Suprapubic skin (tissue), 4 donors: ENCODE measurements around the gene FDX1. TPM values are rescaled to one million over a fixed set of nuclear protein-coding genes. Genes with fewer than 3 reads are reported as not detected.

Experiments
- DNase-seq, 2 donors: peaks; one replicate each; pipeline ENCODE4 v3.0.0-alpha.2; 2019; ENCODE audit warnings: low spot score in 2 of 2
- H3K27ac ChIP-seq: fragments of 200-600 bp; sonication (generic); one replicate; pipeline ENCODE4 v1.5.1; 2019
- H3K27me3 ChIP-seq: fragments of 200-600 bp; sonication (generic); one replicate; pipeline ENCODE4 v1.5.1; 2019
- H3K36me3 ChIP-seq: fragments of 200-600 bp; sonication (generic); one replicate; pipeline ENCODE4 v1.5.1; 2019
- H3K4me1 ChIP-seq: fragments of 200-600 bp; sonication (generic); one replicate; pipeline ENCODE4 v1.5.1; 2019
- H3K4me3 ChIP-seq: fragments of 200-600 bp; sonication (generic); one replicate; pipeline ENCODE4 v1.5.1; 2019; ENCODE audit warnings: mild to moderate bottlenecking
- H3K9me3 ChIP-seq: fragments of 200-600 bp; sonication (generic); one replicate; pipeline ENCODE4 v1.5.1; 2019
- EP300 ChIP-seq: sonication (generic); formaldehyde crosslinking; IDR thresholded peaks from one replicate; pipeline ENCODE4 v1.6.1; 2017; ENCODE audit warnings: antibody characterized with exemption
- POLR2A ChIP-seq, 2 donors: fragments of 450-650 bp; IDR thresholded peaks; one replicate each; pipeline ENCODE4 v1.6.1; 2017; ENCODE audit warnings: antibody characterized with exemption in 2 of 2, mild to moderate bottlenecking in 2 of 2, moderate library complexity in 2 of 2
- POLR2AphosphoS5 ChIP-seq, 3 donors: sonication (generic); formaldehyde crosslinking; IDR thresholded peaks; one replicate each; pipeline ENCODE4 v1.6.1; 2017; ENCODE audit warnings: antibody characterized with exemption in 3 of 3
- WGBS: methylation state at CpG from one replicate; pipeline ENCODE4 v1.1.5; 2018; 5-methylcytosine and 5-hydroxymethylcytosine counted together
- total RNA-seq, 4 donors: library from RNA; depleted of rRNA; stranded (reverse); fragments of >200 nt; gene quantifications; one replicate each; pipeline ENCODE4 v1.1.0, GENCODE V29; 2016
- TF ChIP-seq, protein P1 (sequence below), 2 donors: fragments of 200-600 bp in 1 of 2; fragments of 450-650 bp in 1 of 2; sonication (generic) in 1 of 2; IDR thresholded peaks; one replicate each; pipeline ENCODE4 v1.5.1; 2016 to 2019; ENCODE audit warnings: antibody characterized with exemption in 2 of 2, mild to moderate bottlenecking in 1 of 2, moderate library complexity in 1 of 2

The FDX1 gene
- total RNA-seq, 4 donors from 2014 or later, result 6.0 to 14.6 (median 8.7) TPM

DNA sequence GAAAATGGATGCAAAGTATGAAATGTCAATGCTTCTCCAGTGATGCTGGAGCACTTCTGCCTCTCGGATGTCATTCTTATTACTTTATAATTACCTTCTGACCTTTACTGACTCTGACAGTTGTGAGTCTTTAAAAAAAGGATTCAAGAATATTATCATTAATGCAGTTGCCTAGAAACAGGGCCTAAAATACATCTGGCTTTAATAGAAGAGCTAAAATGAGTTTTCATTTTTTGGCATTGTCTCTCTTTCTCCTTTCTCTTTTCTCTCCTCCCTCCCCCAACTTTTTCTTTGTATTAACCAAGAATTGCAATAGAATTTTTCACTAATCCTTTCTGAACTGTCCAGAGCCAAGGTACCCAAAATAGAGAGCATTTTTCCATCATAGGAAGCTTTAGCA, 45.9 kb downstream of the FDX1 start:
- DNase-seq, result no peak
- Histone ChIP-seq H3K4me3 (no peak overlapping the region), H3K36me3 (no peaks in the 10 kb centered on the region), H3K4me1 (peaks cover 17% of the 10 kb centered on the region), H3K9me3 (no peaks in the 10 kb centered on the region), H3K27ac (no peak overlapping the region), H3K27me3 (no peaks in the 10 kb centered on the region)
- TF ChIP-seq POLR2A (IDR thresholded peaks at IDR 0.05) (no peak), EP300 (no peak), POLR2AphosphoS5 (IDR thresholded peaks at IDR 0.05) (no peak)
- TF ChIP-seq, protein P1, sequence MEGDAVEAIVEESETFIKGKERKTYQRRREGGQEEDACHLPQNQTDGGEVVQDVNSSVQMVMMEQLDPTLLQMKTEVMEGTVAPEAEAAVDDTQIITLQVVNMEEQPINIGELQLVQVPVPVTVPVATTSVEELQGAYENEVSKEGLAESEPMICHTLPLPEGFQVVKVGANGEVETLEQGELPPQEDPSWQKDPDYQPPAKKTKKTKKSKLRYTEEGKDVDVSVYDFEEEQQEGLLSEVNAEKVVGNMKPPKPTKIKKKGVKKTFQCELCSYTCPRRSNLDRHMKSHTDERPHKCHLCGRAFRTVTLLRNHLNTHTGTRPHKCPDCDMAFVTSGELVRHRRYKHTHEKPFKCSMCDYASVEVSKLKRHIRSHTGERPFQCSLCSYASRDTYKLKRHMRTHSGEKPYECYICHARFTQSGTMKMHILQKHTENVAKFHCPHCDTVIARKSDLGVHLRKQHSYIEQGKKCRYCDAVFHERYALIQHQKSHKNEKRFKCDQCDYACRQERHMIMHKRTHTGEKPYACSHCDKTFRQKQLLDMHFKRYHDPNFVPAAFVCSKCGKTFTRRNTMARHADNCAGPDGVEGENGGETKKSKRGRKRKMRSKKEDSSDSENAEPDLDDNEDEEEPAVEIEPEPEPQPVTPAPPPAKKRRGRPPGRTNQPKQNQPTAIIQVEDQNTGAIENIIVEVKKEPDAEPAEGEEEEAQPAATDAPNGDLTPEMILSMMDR (IDR thresholded peaks at IDR 0.05), result no peak
- 59% methylated on average over 1 of the region's 1 CpG for WGBS

GRCh38 chr11:110478410-110478809, 48.7 kb downstream of the FDX1 start:
- no peaks in the 10 kb centered on the region for H3K27me3 ChIP-seq
- H3K27ac ChIP-seq, result no peak overlapping the region
- no peaks in the 10 kb centered on the region for H3K36me3 ChIP-seq
- no peak overlapping the region for H3K4me3 ChIP-seq
- 84% methylated on average over 10 of the region's 12 CpGs for WGBS
- peaks cover 17% of the 10 kb centered on the region for H3K4me1 ChIP-seq
- no peak for TF ChIP-seq EP300
- H3K9me3 ChIP-seq, result no peaks in the 10 kb centered on the region
- no peak for DNase-seq

GRCh38 chr11:110479108-110480101, 49.7 kb downstream of the FDX1 start:
- DNase-seq, result no peak
- WGBS, result 27% methylated on average over 5 of the region's 5 CpGs
- H3K36me3 ChIP-seq, result no peaks in the 10 kb centered on the region
- H3K4me3 ChIP-seq, result no peak overlapping the region
- H3K27ac ChIP-seq, result no peak overlapping the region
- no peaks in the 10 kb centered on the region for H3K9me3 ChIP-seq
- TF ChIP-seq EP300 (no peak), POLR2A (IDR thresholded peaks at IDR 0.05) (no peak)
- peaks cover 17% of the 10 kb centered on the region for H3K4me1 ChIP-seq
- no peaks in the 10 kb centered on the region for H3K27me3 ChIP-seq

DNA sequence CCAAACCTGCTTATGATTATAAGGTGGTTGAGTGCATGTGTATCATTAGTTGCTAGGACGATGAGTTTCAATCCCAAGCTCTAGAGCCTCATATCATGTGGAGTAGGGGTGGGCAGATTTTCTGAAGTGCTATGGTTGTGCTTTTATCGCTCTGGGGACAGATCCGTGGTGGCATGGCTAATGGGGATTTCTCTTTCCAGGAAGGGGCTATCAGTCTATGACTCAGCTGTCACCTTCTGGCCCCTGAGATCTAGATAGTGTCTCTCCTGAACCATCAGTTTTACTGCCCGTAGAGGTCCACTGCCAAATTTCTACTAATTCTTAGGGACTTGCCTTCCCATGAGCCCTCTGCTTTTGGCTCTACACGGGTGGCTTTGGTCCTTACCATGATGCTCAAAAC, 51.8 kb downstream of the FDX1 start:
- H3K27ac ChIP-seq, result no peak overlapping the region
- WGBS, result 93% methylated on average over 5 of the region's 5 CpGs
- no peaks in the 10 kb centered on the region for H3K27me3 ChIP-seq
- no peak for DNase-seq
- H3K36me3 ChIP-seq, result no peaks in the 10 kb centered on the region
- H3K4me1 ChIP-seq, result peaks cover 17% of the 10 kb centered on the region
- TF ChIP-seq, protein P1 (IDR thresholded peaks at IDR 0.05), result no peak
- no peak for TF ChIP-seq POLR2AphosphoS5 (IDR thresholded peaks at IDR 0.05)
- TF ChIP-seq POLR2A (IDR thresholded peaks at IDR 0.05), result no peak
- TF ChIP-seq EP300, result no peak
- H3K9me3 ChIP-seq, result no peaks in the 10 kb centered on the region
- no peak overlapping the region for H3K4me3 ChIP-seq

DNA sequence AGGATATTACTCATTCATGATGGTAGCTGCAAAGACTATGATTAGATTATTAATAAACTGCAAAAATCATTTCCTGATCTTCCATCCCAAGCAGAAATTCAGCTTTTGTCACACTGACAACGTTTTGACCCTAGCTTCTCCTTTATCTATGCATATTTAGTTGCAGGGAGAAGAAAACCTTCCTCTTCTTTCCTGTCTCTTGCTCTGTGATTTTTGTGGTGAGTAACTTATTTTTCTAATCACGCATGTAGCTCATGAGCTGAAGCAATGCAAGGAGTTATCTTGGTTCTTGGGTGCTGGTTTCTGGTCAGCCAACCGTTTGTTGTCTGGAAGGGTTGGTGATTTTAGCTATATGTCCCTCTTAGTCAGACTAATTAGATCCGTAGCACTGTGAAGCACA, 56.4 kb downstream of the FDX1 start:
- TF ChIP-seq EP300, result no peak
- TF ChIP-seq POLR2AphosphoS5 (IDR thresholded peaks at IDR 0.05), result no peak
- TF ChIP-seq POLR2A (IDR thresholded peaks at IDR 0.05), result no peak
- TF ChIP-seq, protein P1 (IDR thresholded peaks at IDR 0.05), result no peak
- Histone ChIP-seq H3K27ac (no peak overlapping the region), H3K36me3 (no peaks in the 10 kb centered on the region), H3K4me1 (peaks cover 4% of the 10 kb centered on the region), H3K9me3 (no peaks in the 10 kb centered on the region), H3K27me3 (no peaks in the 10 kb centered on the region), H3K4me3 (no peak overlapping the region)
- WGBS, result 80% methylated on average over 4 of the region's 4 CpGs
- DNase-seq, result no peak

GRCh38 chr11:110488446-110488845, 58.7 kb downstream of the FDX1 start:
- Histone ChIP-seq H3K27ac (no peak overlapping the region), H3K9me3 (no peaks in the 10 kb centered on the region), H3K27me3 (no peaks in the 10 kb centered on the region), H3K4me1 (peaks cover 8% of the 10 kb centered on the region), H3K36me3 (no peaks in the 10 kb centered on the region), H3K4me3 (no peak overlapping the region)
- WGBS, result 65% methylated on average over 2 of the region's 2 CpGs
- TF ChIP-seq POLR2AphosphoS5 (IDR thresholded peaks at IDR 0.05), result no peak
- TF ChIP-seq POLR2A (IDR thresholded peaks at IDR 0.05), result no peak
- no peak for TF ChIP-seq EP300
- TF ChIP-seq, protein P1 (IDR thresholded peaks at IDR 0.05), result no peak
- DNase-seq, result no peak
